ENCODE measurements around the gene ELOB.

Gene ELOB

DNA sequence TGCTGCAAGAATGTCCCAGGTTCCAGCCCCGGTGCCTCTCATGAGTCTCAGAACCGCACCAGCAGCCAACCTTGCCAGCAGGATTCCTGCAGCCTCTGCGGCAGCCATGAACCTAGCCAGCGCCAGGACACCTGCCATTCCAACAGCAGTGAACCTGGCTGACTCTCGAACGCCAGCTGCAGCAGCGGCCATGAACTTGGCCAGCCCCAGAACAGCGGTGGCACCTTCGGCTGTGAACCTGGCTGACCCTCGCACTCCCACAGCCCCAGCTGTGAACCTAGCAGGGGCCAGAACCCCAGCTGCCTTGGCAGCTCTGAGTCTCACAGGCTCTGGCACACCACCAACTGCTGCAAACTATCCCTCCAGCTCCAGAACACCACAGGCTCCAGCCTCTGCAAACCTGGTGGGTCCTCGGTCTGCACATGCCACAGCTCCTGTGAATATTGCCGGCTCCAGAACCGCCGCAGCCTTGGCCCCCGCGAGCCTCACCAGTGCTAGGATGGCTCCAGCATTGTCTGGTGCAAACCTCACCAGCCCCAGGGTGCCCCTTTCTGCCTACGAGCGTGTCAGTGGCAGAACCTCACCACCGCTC lies 9.8 kb downstream of the ELOB start:
- DNase-seq (ENCODE audit: low read depth) = no peak

- no peak for DNase-seq (ENCODE audit: low read depth)
These were observed 10.5 kb downstream of the ELOB start for GRCh38 chr16:2766430-2767139.

DNA sequence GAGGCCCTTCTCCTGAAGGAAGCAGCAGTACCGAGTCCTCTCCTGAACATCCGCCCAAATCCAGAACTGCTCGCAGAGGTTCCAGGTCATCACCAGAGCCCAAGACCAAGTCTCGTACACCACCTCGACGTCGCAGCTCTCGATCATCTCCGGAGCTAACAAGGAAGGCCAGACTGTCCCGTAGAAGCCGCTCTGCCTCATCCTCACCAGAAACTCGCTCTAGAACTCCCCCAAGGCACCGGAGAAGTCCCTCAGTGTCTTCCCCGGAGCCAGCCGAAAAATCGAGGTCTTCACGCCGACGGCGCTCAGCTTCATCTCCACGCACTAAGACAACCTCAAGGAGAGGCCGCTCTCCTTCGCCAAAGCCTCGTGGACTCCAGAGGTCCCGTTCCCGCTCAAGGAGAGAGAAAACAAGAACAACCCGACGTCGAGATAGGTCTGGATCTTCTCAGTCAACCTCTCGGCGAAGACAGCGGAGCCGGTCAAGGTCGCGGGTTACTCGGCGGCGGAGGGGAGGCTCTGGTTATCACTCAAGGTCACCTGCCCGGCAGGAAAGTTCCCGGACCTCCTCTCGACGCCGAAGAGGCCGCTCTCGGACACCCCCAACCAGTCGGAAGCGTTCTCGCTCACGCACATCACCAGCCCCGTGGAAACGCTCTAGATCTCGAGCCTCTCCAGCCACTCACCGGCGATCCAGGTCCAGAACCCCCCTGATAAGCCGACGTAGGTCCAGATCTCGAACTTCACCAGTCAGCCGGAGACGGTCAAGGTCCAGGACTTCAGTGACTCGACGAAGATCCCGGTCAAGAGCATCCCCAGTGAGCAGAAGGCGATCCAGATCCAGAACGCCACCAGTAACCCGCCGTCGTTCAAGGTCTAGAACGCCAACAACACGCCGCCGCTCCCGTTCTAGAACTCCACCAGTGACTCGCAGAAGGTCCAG lies 11.3 kb downstream of the ELOB start:
- no peak for DNase-seq (ENCODE audit: low read depth)

- DNase-seq (ENCODE audit: low read depth) = no peak
These were observed 12.4 kb downstream of the ELOB start for GRCh38 chr16:2764718-2765117.

- no peak for DNase-seq (ENCODE audit: low read depth)
These were observed 13.9 kb downstream of the ELOB start for GRCh38 chr16:2763173-2763572.

DNA sequence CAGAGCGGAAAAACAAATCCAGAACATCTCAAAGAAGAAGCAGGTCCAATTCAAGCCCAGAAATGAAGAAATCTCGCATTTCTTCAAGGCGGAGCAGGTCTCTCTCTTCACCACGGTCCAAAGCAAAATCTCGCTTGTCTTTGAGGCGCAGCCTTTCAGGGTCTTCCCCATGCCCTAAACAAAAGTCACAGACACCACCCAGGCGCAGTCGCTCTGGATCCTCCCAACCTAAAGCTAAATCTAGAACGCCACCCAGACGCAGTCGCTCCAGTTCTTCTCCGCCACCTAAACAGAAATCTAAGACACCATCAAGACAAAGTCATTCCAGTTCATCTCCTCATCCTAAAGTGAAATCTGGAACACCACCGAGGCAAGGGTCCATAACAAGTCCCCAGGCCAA lies 14.4 kb downstream of the ELOB start:
- DNase-seq (ENCODE audit: low read depth) = no peak

DNA sequence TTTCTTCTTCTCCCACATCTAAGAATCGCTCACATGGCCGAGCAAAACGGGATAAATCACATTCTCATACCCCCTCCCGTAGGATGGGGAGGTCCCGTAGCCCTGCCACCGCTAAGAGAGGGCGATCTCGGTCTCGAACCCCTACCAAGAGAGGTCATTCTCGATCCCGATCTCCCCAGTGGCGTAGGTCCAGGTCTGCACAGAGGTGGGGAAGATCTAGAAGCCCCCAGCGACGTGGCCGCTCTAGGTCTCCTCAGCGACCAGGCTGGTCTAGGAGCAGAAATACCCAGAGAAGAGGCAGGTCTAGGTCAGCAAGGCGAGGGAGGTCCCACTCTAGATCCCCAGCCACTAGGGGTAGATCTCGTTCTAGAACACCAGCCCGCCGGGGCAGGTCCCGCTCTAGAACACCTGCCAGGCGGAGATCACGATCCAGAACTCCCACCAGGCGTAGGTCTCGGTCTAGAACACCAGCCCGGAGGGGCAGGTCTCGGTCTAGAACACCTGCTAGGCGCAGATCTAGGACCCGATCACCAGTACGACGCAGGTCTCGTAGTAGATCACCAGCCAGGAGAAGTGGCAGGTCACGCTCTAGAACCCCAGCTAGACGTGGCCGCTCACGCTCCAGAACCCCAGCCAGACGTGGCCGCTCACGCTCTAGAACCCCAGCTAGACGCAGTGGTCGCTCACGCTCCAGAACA lies 15.0 kb downstream of the ELOB start:
- DNase-seq (ENCODE audit: low read depth) = no peak

DNA sequence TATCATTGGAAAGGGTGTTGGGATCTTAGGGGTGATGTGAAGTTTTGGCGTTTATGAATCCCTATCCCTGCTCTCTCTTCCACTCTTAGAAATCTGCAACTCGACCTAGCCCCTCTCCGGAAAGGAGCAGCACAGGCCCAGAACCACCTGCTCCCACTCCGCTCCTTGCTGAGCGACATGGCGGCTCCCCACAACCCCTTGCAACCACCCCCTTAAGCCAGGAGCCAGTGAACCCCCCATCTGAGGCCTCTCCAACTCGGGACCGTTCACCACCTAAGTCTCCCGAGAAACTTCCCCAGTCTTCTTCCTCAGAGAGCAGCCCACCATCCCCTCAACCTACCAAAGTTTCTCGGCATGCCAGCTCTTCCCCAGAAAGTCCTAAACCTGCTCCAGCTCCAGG lies 15.6 kb downstream of the ELOB start:
- DNase-seq (ENCODE audit: low read depth) = no peak

DNA sequence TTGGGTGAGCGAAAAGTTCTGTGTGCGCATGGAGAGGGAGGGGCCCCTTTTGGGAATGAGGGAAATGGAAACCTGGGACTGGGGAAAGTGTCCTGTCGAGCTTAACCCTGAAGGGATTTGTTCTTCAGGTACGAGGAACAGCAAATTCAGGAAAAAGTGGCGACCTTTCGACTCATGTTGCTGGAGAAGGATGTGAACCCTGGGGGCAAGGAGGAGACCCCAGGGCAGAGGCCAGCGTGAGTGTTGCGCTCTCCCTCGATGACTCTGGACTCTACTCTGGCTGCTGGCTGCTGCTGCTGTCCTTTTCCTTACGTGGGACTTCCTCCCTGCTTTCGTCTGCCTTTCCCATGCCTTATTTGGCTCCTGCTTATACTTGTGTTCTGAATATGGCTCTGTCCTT lies 19.7 kb downstream of the ELOB start:
- DNase-seq (ENCODE audit: low read depth) = no peak

GRCh38 chr16:2756288-2757015 lies 20.6 kb downstream of the ELOB start:
- DNase-seq (ENCODE audit: low read depth) = no peak

DNA sequence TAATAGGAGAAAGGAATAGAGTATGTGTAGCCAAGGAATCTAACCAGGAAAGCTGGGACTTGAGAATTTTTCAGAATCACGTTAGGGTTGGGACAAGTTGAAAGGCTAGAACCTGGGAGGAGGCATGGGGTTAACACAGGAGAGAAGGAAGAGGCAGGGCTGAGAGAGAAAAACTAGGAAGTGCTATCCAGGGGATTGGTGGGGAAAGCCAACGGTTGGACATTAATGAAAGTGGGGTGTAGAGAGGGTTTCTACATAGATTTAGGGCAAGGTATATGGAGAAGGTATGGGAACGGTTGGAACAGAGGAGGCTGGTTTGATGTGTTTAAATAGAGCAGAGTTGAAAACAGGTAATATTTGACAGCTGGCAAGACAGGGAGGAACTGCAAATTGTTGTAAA lies 21.9 kb downstream of the ELOB start:
- DNase-seq (ENCODE audit: low read depth) = no peak

GRCh38 chr16:2753733-2754020 lies 23.4 kb downstream of the ELOB start:
- no peak for DNase-seq (ENCODE audit: low read depth)

DNA sequence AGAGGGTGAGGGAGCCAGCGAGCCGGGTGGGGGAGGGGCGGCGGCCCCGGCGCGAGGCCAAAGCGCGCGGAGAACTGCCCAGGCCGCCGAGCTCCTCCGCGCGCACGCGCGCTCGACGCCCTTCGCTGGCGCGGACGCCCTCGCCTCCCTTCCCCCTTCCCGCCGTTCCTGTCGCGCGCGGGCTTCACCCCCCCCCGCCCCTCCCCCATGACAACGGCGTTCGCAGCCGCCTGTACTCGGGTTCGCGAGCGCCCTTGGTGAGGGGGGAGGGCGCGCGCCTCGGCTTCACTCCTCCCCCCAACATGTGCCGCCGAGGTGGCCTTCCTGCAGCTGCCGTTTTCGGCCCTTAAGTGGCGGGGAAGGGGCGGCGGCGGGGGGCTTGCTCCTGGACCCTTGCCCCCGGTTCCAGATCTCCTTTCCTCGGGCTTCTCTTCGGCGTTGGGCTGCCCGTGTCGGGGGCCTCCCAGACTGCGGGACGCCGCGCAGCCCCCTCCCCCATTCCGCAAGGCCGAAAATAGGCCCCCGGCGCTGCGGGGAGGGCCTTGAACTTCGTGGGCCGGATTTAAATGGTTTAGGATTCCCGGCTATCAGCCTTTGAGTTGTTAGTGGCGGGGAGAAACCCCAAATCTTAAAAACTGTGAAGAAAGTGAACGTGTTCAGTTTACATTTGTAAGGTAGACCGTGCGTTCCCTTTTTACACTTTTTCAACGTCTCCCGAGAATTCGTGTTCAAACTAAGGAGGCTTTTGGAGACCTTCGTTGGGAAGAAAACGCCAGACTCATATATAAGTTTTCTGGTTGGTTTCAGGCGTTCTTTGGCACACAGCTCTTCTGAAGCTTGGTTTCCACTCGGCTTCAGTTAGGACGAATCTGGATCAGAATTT lies 24.0 kb downstream of the ELOB start:
- peak; percentile 76 for DNase-seq (ENCODE audit: low read depth)

DNA sequence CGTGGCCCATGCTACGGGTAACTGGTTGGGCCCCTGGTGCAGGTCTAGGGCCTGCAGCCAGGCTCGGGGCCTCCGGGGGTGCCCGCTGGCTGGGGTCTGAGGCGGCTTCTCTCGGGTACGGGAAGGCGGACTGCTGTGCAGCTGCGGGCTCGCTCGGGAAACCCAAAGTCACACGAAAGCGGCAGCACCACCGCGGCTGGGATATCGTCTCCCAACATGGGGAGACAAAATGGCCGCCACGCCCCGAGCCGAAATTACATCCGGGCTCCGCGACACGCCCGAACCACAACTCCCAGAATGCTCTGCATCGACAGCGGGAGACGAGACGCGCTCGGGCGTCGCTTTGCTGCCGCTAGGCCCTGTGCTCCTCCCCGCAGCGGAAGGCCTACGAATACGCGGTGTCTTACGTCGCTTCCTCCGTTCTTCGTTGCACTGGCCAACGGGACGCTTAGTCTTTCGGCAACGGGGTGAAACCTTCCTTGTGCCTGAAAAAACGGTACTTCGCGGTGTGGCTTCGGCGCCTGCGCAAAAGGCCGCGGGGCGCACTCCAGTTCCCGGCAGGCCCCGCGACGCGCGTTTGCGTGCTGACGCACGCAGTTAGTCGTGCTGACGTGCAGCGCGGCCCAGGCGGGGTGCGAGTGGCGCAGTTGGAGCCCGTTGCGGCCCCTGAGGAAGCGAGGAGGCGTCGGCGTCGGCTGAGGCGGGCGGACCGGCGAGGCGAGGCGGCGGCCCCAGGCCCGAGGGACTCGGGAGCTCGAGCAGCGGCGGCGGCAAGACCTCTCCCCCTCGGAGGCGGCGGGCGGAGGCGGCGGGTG lies 24.8 kb downstream of the ELOB start, which contains the start of gene SRRM2:
TSS of gene SRRM2 (plus strand) at position 604 of the 815 bp plus-strand sequence. CDS start 3,727 bp downstream, outside the sequence.
- DNase-seq (ENCODE audit: low read depth) = peak; percentile 93

DNA sequence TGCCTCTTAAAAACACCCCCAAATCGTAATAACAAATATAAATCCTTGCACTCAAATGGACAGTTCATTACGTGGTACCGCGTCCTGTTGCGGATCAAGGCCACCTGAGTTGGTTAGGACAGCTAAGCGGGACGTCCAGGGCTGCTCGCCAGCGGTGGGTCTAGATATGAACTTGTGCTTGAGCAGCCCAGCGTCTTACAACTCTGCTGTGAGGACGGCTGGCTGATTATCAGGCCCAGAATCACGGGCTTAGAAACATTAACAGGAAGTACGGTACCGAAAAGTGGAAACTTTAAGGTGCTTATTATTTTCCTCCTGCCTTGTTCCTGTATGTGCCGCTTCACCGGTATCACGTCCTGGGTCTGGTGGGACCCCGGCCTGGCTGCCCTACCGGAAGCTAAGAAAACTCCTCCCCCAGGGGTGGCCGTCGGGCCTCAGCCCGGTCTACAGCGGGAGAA lies 25.5 kb downstream of the ELOB start:
- DNase-seq (ENCODE audit: low read depth) = peak; percentile 35

GRCh38 chr16:2749936-2750335 lies 27.1 kb downstream of the ELOB start:
- DNase-seq (ENCODE audit: low read depth) = no peak

GRCh38 chr16:2749476-2749875 lies 27.6 kb downstream of the ELOB start:
- DNase-seq (ENCODE audit: low read depth) = no peak

DNA sequence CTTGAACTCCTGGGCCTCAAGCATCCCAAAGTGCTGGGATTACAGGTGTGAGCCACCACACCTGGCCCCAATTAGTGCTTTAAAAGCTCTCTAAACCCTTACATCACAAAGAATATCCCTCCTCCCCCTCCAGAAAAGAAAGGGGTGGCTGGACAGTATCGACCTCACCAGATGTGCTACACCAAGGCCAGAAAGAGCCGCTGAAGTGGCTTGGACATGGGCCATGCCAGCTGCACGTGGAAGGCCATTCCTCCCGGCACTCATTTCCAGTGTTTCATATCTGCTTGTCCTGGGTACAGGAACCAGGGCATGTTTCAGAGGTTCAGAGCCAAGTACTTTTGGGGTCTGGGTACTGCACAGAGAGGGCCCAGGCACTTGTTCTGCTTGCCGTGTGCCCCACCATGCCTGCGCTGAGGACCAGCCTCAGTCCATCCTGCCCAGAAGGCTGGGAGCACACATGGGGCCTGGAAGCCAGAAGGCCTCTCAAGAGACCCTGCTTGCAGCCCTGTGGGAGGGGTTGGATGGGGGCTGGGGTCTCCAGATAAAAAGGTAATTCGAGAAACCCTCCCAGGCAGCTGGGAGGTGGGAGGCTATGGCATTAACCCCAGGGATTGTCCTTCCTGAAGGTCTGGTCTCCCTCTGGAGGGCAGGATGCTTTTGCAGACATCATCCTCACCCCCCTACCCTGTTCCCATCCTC lies 28.2 kb downstream of the ELOB start:
- DNase-seq (ENCODE audit: low read depth) = no peak

DNA sequence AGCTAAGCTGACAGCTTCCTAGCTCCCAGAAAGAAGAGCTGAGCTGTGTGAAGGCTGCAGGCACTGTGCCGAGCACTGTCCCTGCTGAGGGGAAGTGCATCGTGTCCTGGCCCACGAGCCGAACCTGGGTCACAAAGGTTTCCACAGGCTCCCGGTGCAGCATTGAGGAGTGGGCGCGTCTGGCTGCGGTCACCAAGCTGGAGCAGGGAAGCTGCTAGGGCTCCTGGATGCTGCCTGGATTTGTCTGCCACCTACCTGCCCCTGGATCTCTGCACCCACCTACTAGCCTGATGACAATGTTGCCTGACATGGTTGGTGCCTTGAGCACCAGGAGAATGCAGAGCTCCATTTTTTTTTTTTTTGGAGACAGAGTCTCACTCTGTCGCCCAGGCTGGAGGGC lies 31.1 kb downstream of the ELOB start:
- no peak for DNase-seq (ENCODE audit: low read depth)
